Rectal smooth muscle tissue (tissue), 1 donor: ENCODE results near the gene MPP2.

Experiments
- H3K27ac ChIP-seq: one replicate; pipeline ENCODE4 v1.7.0; 2013; ENCODE audit warnings: low read depth, low read length, inconsistent platforms
- H3K27me3 ChIP-seq: one replicate; pipeline ENCODE4 v1.7.0; 2013; ENCODE audit warnings: low read length; ENCODE audit not compliant: control insufficient read depth, insufficient read depth
- H3K36me3 ChIP-seq: one replicate; pipeline ENCODE4 v1.7.0; 2013; ENCODE audit warnings: low read length; ENCODE audit not compliant: control insufficient read depth, insufficient read depth
- H3K4me1 ChIP-seq: one replicate; pipeline ENCODE4 v1.7.0; 2013; ENCODE audit warnings: low read length; ENCODE audit not compliant: control insufficient read depth, insufficient read depth
- H3K4me3 ChIP-seq: one replicate; pipeline ENCODE4 v1.7.0; 2013; ENCODE audit warnings: low read length
- H3K9ac ChIP-seq: one replicate; pipeline ENCODE4 v1.7.0; 2013; ENCODE audit warnings: low read length

MPP2 gene

GRCh38 chr17:43827596-43827995, 79.7 kb downstream of the MPP2 start:
- no peaks in the 10 kb centered on the region for H3K27me3 ChIP-seq
- peaks cover 6% of the 10 kb centered on the region for H3K4me1 ChIP-seq
- H3K9ac ChIP-seq: no peak overlapping the region
- no peak overlapping the region for H3K4me3 ChIP-seq
- no peak overlapping the region for H3K27ac ChIP-seq
- H3K36me3 ChIP-seq: no peaks in the 10 kb centered on the region

GRCh38 chr17:43826206-43826605, 81.1 kb downstream of the MPP2 start:
- no peak overlapping the region for H3K4me3 ChIP-seq
- H3K9ac ChIP-seq: no peak overlapping the region
- H3K27me3 ChIP-seq: no peaks in the 10 kb centered on the region
- H3K36me3 ChIP-seq: no peaks in the 10 kb centered on the region
- peaks cover 6% of the 10 kb centered on the region for H3K4me1 ChIP-seq
- no peak overlapping the region for H3K27ac ChIP-seq

GRCh38 chr17:43825567-43825966, 81.8 kb downstream of the MPP2 start:
- H3K36me3 ChIP-seq: no peaks in the 10 kb centered on the region
- H3K4me3 ChIP-seq: no peak overlapping the region
- peaks cover 6% of the 10 kb centered on the region for H3K4me1 ChIP-seq
- H3K27me3 ChIP-seq: no peaks in the 10 kb centered on the region
- H3K27ac ChIP-seq: no peak overlapping the region
- H3K9ac ChIP-seq: no peak overlapping the region
